PC-9 (cell line): ENCODE measurements around the gene NUDT15. TPM values are rescaled to one million over a fixed set of nuclear protein-coding genes. Genes with fewer than 3 reads are reported as not detected.

ENCODE experiments used
- BruUV-seq: library from RNA; stranded (reverse); fragments of 400-500 nt; replicated peaks from 2 replicates; lab custom pipeline; 2021; lab: Mats Ljungman, UMichigan
- CTCF ChIA-PET: fragments of 300-600 bp; sonication (Branson Sonifier 250); formaldehyde crosslinking; loops from one replicate; lab custom pipeline; 2022; ENCODE audit warnings: antibody characterized with exemption; lab: Charles Lee
- POLR2A ChIA-PET: fragments of 300-600 bp; sonication (Branson Sonifier 250); formaldehyde crosslinking; loops from one replicate; lab custom pipeline; 2022; ENCODE audit warnings: antibody characterized with exemption; ENCODE audit not compliant: unreplicated experiment; lab: Charles Lee
- DNase-seq, 2 experiments: peaks; one replicate each; pipeline versions ENCODE4 v3.0.0 to v3.0.0-alpha.2; 2015 to 2022; ENCODE audit warnings: mixed read lengths in 1 of 2
- H2AFZ ChIP-seq: fragments of 200-600 bp; sonication (generic); 2 replicates; pipeline ENCODE4 v1.8.1; 2017; ENCODE audit warnings: antibody characterized with exemption
- H3F3A ChIP-seq: fragments of 200-600 bp; sonication (generic); 2 replicates; pipeline ENCODE4 v1.8.1; 2017; ENCODE audit warnings: antibody characterized with exemption, mild to moderate bottlenecking, low read depth; ENCODE audit not compliant: insufficient read depth
- H3K27ac ChIP-seq: fragments of 200-600 bp; sonication (generic); 2 replicates; pipeline ENCODE4 v1.6.1; 2016; ENCODE audit warnings: mixed run types
- H3K27me3 ChIP-seq: fragments of 200-600 bp; sonication (generic); 2 replicates; pipeline ENCODE4 v1.6.1; 2016; ENCODE audit warnings: low read depth, mixed run types; ENCODE audit not compliant: insufficient read depth
- H3K36me3 ChIP-seq: fragments of 200-600 bp; sonication (generic); 2 replicates; pipeline ENCODE4 v1.6.1; 2016; ENCODE audit warnings: low read depth, mixed run types
- H3K4me1 ChIP-seq: fragments of 200-600 bp; sonication (generic); replicated peaks from 2 replicates; pipeline ENCODE4 v1.6.1; 2016; ENCODE audit warnings: mixed run types; ENCODE audit not compliant: insufficient read depth
- H3K4me2 ChIP-seq: fragments of 200-600 bp; sonication (generic); 2 replicates; pipeline ENCODE4 v1.6.1; 2017; ENCODE audit warnings: mixed run types
- H3K4me3 ChIP-seq: fragments of 200-600 bp; sonication (generic); 2 replicates; pipeline ENCODE4 v1.6.1; 2016; ENCODE audit warnings: mixed run types
- H3K79me2 ChIP-seq: fragments of 200-600 bp; sonication (generic); 2 replicates; pipeline ENCODE4 v1.6.1; 2017; ENCODE audit warnings: low read depth, mixed run types
- H3K9me2 ChIP-seq: fragments of 200-600 bp; sonication (generic); 2 replicates; pipeline ENCODE4 v1.8.1; 2017; ENCODE audit warnings: mild to moderate bottlenecking; ENCODE audit not compliant: insufficient read depth
- H3K9me3 ChIP-seq: fragments of 200-600 bp; sonication (generic); 2 replicates; pipeline ENCODE4 v1.8.1; 2016; ENCODE audit warnings: low read depth; ENCODE audit not compliant: insufficient read depth
- H4K20me1 ChIP-seq: fragments of 200-600 bp; sonication (generic); 2 replicates; pipeline ENCODE4 v1.8.1; 2017; ENCODE audit not compliant: insufficient read depth
- EZH2 ChIP-seq: fragments of 200-600 bp; sonication (generic); IDR thresholded peaks from 2 replicates; pipeline ENCODE4 v1.8.0; 2017; ENCODE audit warnings: antibody characterized with exemption, low read depth
- intact Hi-C: fragments of 100-400 bp; cut with micrococcal nuclease; formaldehyde crosslinking; loops from one replicate; pipeline ENCODE4 v1.10.0; 2022; ENCODE audit not compliant: unreplicated experiment
- total RNA-seq: library from RNA; stranded (reverse); gene quantifications from 2 replicates; pipeline ENCODE4 v1.2.3, GENCODE V29; 2021
- TF ChIP-seq, protein P1 (sequence below): fragments of 200-600 bp; sonication (generic); conservative IDR thresholded peaks from 2 replicates; pipeline ENCODE4 v1.6.1; 2017; ENCODE audit warnings: mixed run types, antibody characterized with exemption, mild to moderate bottlenecking, moderate library complexity

The NUDT15 gene
- total RNA-seq, 1 experiment from 2014 or later = 16.1 TPM

DNA sequence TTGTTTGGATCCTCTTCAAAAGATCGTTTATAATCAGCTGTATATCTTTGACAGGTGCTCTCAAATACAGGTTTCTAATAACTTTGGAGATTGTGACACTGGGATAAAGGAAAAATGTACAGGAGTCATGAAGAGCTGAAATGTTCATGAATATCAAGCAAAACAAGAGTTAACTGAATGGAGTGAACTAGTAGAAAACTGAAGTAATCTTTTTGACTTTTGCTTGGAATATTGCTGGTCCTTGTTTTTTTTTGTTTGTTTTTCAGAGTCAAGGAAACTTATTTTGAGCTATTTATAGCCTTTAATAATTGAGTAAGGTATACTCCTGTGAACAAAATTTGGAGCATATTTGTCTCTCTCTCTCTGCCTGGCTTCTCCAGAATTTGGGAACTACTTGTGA lies 32.0 kb downstream of the NUDT15 start:
- BruUV-seq = no TSS peak
- intact Hi-C loops = no loop called here
- no peaks in the 10 kb centered on the region for H3K79me2 ChIP-seq
- no peak overlapping the region for H3K27ac ChIP-seq
- no peak overlapping the region for H3K4me2 ChIP-seq
- no peak for DNase-seq
- no peaks in the 10 kb centered on the region for H3K9me2 ChIP-seq
- H4K20me1 ChIP-seq = no peaks in the 10 kb centered on the region
- no peak for TF ChIP-seq EZH2
- TF ChIP-seq, protein P1, sequence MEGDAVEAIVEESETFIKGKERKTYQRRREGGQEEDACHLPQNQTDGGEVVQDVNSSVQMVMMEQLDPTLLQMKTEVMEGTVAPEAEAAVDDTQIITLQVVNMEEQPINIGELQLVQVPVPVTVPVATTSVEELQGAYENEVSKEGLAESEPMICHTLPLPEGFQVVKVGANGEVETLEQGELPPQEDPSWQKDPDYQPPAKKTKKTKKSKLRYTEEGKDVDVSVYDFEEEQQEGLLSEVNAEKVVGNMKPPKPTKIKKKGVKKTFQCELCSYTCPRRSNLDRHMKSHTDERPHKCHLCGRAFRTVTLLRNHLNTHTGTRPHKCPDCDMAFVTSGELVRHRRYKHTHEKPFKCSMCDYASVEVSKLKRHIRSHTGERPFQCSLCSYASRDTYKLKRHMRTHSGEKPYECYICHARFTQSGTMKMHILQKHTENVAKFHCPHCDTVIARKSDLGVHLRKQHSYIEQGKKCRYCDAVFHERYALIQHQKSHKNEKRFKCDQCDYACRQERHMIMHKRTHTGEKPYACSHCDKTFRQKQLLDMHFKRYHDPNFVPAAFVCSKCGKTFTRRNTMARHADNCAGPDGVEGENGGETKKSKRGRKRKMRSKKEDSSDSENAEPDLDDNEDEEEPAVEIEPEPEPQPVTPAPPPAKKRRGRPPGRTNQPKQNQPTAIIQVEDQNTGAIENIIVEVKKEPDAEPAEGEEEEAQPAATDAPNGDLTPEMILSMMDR = no peak
- ChIA-PET CTCF (no interaction called here), POLR2A (interaction anchor here (0.7 kb wide), 1 partner anchor 26 kb away, joined by 3 read pairs; no protein-coding TSS in a partner anchor)
- no peaks in the 10 kb centered on the region for H3K4me1 ChIP-seq
- H2AFZ ChIP-seq = no peak overlapping the region
- no peaks in the 10 kb centered on the region for H3K27me3 ChIP-seq
- no peak overlapping the region for H3K4me3 ChIP-seq
- H3F3A ChIP-seq = no peaks in the 10 kb centered on the region
- peaks cover 64% of the 10 kb centered on the region for H3K36me3 ChIP-seq
- peaks cover 8% of the 10 kb centered on the region for H3K9me3 ChIP-seq

DNA sequence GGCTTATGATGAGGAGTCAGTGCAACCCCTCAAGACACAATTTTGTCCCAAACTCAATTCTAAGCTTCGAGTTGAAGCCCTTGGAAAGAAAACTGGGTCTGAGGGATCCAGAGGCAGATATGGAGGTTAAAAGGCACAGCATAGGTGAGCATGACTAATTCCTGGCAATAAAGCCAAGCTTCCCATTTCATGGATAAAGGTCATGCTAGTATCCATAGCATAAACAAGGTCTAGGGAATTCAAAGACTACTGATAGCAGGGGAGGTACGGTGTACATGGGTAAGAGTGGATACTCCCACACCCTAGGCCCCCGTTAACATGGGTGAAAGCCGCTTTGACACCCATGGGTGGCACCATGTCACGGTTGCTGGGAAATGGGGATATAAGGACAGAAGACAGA lies 33.4 kb downstream of the NUDT15 start:
- Histone ChIP-seq H3K36me3 (peaks cover 62% of the 10 kb centered on the region), H2AFZ (no peak overlapping the region), H3K9me3 (peaks cover 8% of the 10 kb centered on the region), H3K4me1 (no peaks in the 10 kb centered on the region), H3K27me3 (no peaks in the 10 kb centered on the region), H3K4me2 (no peak overlapping the region), H3F3A (no peaks in the 10 kb centered on the region), H4K20me1 (no peaks in the 10 kb centered on the region), H3K4me3 (no peak overlapping the region), H3K9me2 (no peaks in the 10 kb centered on the region), H3K27ac (no peak overlapping the region), H3K79me2 (no peaks in the 10 kb centered on the region)
- CTCF ChIA-PET = no interaction called here
- no TSS peak for BruUV-seq
- intact Hi-C loops = no loop called here
- POLR2A ChIA-PET = no interaction called here
- TF ChIP-seq EZH2 = no peak
- TF ChIP-seq, protein P1 = no peak
- DNase-seq = no peak

DNA sequence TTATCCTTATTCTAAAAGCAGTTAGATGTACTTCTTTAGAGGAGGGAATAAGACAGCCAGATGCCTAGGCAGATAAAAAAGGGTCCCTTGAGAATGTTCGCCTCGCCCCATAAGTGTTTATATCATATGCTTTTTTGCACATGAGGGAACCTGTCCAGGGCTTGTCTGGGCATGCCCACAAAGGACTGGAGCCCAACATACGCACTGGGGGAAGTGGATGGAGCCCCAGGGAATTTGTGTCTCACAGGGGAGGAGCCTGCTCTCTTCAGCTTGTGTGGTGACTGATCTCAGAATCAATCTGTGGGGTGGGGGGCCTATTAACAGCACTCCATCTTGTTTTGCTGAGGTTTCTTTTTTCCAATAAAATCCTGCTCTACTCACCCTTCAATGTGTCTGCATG lies 34.8 kb downstream of the NUDT15 start:
- H3K27me3 ChIP-seq = no peaks in the 10 kb centered on the region
- no peaks in the 10 kb centered on the region for H3K79me2 ChIP-seq
- TF ChIP-seq EZH2 = no peak
- TF ChIP-seq, protein P1 = no peak
- no peaks in the 10 kb centered on the region for H3K9me2 ChIP-seq
- H3K9me3 ChIP-seq = peaks cover 8% of the 10 kb centered on the region
- POLR2A ChIA-PET = no interaction called here
- intact Hi-C loops = no loop called here
- CTCF ChIA-PET = no interaction called here
- no peaks in the 10 kb centered on the region for H3F3A ChIP-seq
- H3K27ac ChIP-seq = no peak overlapping the region
- H3K36me3 ChIP-seq = peaks cover 64% of the 10 kb centered on the region
- no peak overlapping the region for H3K4me3 ChIP-seq
- H4K20me1 ChIP-seq = 0 out of 2 replicates have a peak, but pooled peaks cover 2% of the 10 kb centered on the region
- no peaks in the 10 kb centered on the region for H3K4me1 ChIP-seq
- no TSS peak for BruUV-seq
- H2AFZ ChIP-seq = no peak overlapping the region
- H3K4me2 ChIP-seq = no peak overlapping the region
- no peak for DNase-seq
